SIG-M5 (cell line): Measurements from ENCODE around the gene CATSPER2.
"Not testable (repeated sequence)": the region's sequence is repeated elsewhere in the genome, so short reads cannot be mapped to it uniquely, and the experiment has no call there.

Experiments used
- DNase-seq: peaks from one replicate; lab custom pipeline; 2025; lab: John Stamatoyannopoulos, UW

The CATSPER2 gene

DNA sequence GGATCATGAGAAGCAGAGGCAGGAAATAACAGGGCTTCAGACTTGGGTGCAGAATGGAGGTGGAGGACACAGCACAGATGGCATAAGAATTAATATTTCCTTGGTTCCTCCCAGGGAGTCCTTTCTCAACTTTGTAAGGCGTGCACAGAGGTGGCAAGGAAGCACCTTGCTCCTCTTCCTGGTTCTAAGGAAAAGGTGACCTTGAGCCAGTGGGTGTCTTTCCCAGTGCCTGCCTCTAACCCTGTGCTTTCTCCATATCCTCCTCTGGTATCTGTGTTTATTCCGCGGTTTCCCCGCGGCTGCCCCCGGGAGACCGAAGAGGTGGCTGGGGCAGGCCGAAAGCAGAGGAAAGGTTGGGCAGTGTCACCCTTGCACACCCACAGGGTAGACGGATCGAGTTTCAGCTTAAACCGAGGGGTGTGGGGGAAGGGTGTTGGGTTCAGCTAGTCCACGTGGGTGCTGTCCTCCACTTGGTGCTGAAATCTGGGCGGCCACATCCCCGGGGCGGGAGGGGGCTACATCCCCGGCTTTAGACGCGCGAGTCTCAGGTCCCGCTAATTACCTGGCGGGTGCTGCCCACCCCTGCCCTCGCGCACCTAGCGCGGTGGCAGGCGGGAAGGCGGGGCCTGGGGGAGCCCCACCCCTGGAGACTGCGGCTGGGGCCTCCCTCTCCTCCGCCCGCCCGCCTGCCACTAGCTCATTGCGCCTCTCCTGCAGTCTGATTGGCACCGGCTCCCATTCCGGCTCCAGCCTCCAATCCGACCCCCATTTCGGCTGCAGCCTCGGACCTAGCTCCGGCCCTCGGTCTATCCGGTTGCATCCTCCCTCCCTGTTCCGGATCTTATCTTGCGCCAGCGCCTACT lies 55.1 kb downstream of the CATSPER2 start, which contains the start of gene CKMT1B:
Gene CKMT1B, plus strand, starts transcription at position 700 of the 863 bp plus-strand sequence. CDS start 192 bp downstream, outside the sequence.
- not testable (repeated sequence) for DNase-seq

DNA sequence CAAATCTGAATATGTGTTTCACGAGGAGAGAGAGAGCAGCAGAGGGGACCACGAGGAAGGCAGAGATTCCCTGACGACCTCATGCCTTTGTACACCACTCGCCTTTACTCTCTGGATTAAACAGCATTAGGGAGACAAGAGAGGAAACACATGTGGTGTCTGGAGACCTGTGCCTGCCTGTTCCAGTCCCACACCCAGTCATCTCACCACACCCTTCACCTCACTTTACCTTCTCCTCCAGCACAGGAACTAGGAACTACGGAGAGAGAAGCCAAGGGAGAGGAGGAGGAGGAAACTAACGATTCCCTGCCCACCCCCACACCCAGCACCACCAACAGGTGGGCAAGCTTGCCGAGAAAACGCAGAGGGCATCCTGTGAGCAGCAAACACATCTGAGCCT lies 55.8 kb downstream of the CATSPER2 start:
- DNase-seq = not testable (repeated sequence)

GRCh38 chr15:43589778-43590466 lies 58.7 kb downstream of the CATSPER2 start, which contains the start of gene PPIP5K1:
Gene PPIP5K1, minus strand, starts transcription at chr15:43590208. Its CDS starts 5,704 bp downstream, at chr15:43584504.
- DNase-seq = not testable (repeated sequence)
